ENCODE results near the gene ZNF358.

The ZNF358 gene

DNA sequence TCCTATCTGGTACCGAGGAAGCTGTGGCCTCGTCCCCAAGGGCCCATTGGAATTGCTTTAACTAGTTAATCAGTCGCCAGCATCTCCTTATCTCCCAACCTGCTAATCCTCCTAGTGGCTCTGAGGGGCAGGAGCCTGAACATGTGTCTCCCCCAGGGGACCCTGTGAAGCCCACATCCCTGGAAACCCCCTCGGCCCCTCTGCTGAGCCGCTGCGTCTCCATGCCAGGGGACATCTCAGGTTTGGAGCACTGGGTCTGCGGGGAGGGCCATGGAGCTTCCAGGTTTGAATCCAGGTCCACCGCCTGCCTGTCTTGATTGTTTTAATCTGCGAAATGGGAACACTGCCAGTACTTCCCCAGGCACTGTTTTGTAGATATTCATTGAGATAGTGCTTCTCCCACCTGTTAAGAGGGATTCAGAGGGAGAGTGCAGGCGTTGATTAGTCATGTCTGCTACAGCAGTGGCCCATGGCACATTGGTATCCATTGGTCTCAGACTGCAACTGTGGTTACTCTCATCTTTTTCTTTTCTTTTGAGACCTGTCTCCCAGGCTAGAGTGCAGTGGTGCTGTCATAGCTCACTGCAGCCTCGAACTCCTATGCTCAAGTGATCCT, 26.0 kb downstream of the ZNF358 start:
- in situ Hi-C loops (cut with MboI; ENCODE audit: low pct_unique_long_range_greater_than_20kb, low sequenced_read_pairs, unreplicated experiment), result no loop called here
- TF ChIP-seq, protein P1, sequence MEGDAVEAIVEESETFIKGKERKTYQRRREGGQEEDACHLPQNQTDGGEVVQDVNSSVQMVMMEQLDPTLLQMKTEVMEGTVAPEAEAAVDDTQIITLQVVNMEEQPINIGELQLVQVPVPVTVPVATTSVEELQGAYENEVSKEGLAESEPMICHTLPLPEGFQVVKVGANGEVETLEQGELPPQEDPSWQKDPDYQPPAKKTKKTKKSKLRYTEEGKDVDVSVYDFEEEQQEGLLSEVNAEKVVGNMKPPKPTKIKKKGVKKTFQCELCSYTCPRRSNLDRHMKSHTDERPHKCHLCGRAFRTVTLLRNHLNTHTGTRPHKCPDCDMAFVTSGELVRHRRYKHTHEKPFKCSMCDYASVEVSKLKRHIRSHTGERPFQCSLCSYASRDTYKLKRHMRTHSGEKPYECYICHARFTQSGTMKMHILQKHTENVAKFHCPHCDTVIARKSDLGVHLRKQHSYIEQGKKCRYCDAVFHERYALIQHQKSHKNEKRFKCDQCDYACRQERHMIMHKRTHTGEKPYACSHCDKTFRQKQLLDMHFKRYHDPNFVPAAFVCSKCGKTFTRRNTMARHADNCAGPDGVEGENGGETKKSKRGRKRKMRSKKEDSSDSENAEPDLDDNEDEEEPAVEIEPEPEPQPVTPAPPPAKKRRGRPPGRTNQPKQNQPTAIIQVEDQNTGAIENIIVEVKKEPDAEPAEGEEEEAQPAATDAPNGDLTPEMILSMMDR (IDR thresholded peaks at IDR 0.05; ENCODE audit: extremely low read depth, insufficient read depth, missing control alignments), result no peak
- no peak for DNase-seq (ENCODE audit: low spot score)

DNA sequence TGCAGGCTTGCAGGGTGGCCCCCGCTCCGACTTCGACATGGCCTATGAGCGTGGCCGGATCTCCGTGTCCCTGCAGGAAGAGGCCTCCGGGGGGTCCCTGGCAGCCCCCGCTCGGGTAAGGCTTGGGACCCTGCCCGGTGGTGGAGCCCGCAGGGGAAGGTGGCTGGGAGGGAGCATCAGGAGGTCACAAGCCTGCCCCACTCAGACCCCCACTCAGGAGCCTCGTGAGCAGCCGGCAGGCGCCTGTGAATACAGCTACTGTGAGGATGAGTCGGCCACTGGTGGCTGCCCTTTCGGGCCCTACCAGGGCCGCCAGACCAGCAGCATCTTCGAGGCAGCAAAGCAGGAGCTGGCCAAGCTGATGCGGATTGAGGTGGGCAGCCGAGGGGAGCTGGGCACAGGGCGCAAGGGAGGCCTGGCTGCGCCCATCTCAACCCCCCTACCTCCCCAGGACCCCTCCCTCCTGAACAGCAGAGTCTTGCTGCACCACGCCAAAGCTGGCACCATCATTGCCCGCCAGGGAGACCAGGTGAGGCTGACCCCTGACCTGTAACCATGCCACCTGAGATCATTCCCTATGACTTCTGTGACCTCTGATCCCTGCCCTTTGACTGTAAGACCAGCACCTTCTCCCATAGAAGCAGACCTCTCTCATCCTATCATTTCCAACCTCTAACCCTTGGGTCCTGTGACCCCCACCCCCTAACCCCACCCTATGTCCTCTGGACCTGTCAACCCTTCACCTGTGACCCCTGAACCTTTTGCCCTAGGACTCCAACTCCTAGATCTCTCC, 26.8 kb downstream of the ZNF358 start:
- DNase-seq (ENCODE audit: low spot score), result no peak
- in situ Hi-C loops (cut with MboI; ENCODE audit: low pct_unique_long_range_greater_than_20kb, low sequenced_read_pairs, unreplicated experiment), result no loop called here
- TF ChIP-seq, protein P1 (IDR thresholded peaks at IDR 0.05; ENCODE audit: extremely low read depth, insufficient read depth, missing control alignments), result no peak

DNA sequence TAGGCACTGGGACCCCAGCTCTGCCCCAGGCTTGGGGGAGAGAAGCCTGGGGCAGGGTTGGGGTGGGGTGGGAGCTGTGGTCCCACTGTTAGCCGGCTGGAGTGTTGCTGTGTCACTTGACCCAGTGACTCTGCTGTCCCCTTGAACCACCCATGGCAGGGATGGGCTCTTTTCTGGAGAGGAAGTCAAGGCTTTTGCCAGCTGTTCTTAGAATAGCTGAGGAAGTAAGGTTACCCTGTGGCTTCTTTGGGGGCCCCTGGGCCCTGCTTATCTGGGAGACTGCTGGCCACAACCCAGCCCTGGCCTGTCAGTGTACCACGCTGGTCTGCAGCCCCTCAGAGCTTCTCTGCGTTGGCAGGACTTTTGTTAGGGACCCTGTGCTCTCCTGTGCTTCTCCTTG, 28.7 kb downstream of the ZNF358 start:
- in situ Hi-C loops (cut with MboI; ENCODE audit: low pct_unique_long_range_greater_than_20kb, low sequenced_read_pairs, unreplicated experiment), result no loop called here
- TF ChIP-seq, protein P1 (IDR thresholded peaks at IDR 0.05; ENCODE audit: extremely low read depth, insufficient read depth, missing control alignments), result no peak
- no peak for DNase-seq (ENCODE audit: low spot score)

DNA sequence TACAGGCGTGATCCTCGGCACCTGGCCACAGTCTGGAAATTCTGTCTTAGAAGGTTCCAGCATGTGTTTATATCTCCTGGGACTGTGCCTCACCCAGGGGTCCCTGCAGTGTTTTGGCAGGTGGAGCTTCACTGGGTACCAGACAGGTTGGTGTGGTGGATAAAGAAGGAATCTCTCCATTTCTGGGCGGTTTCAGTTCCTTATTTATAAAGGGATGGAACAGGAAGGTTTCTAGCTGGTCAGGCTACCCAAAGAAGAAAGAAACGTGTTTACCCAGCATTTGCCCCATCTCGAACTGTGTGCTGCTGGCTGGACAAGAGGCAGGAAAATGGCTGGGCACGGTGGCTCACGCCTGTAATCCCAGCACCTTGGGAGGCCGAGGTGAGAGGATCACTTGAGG, 29.4 kb downstream of the ZNF358 start:
- TF ChIP-seq, protein P1 (IDR thresholded peaks at IDR 0.05; ENCODE audit: extremely low read depth, insufficient read depth, missing control alignments), result no peak
- no peak for DNase-seq (ENCODE audit: low spot score)
- in situ Hi-C loops (cut with MboI; ENCODE audit: low pct_unique_long_range_greater_than_20kb, low sequenced_read_pairs, unreplicated experiment), result no loop called here

DNA sequence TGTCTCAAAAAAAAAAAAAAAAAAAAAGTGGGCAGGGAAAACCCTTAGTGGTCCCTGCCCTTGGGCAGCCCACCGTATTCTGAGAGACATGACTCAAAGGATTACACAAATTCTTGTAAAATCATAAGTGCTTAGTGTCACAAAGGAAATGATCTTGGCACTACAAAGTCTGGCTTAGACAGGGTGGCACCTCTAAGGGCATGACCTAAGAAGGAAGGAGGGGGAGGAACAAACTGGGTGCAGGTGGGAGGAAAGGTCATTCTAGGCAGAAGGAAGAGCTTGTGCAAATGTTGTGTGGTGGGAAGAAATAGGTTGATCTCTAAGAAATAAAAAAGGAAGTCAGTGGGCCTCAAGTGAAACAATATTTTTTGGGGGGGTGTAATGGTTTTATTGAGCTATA, 30.0 kb downstream of the ZNF358 start:
- TF ChIP-seq, protein P1 (IDR thresholded peaks at IDR 0.05; ENCODE audit: extremely low read depth, insufficient read depth, missing control alignments), result no peak
- in situ Hi-C loops (cut with MboI; ENCODE audit: low pct_unique_long_range_greater_than_20kb, low sequenced_read_pairs, unreplicated experiment), result no loop called here
- DNase-seq (ENCODE audit: low spot score), result no peak

GRCh38 chr19:7547159-7547558, 31.3 kb downstream of the ZNF358 start:
- in situ Hi-C loops (cut with MboI; ENCODE audit: low pct_unique_long_range_greater_than_20kb, low sequenced_read_pairs, unreplicated experiment), result no loop called here
- DNase-seq (ENCODE audit: low spot score), result no peak

More at GRCh38 chr19:7547159-7547558, 31.3 kb downstream of the ZNF358 start:
- TF ChIP-seq, protein P1 (IDR thresholded peaks at IDR 0.05; ENCODE audit: extremely low read depth, insufficient read depth, missing control alignments), result no peak

All from GM13977 (cell line).